Natural killer cell (primary cell): Measurements from ENCODE around the gene PHKB. TPM values are rescaled to one million over a fixed set of nuclear protein-coding genes. Genes with fewer than 3 reads are reported as not detected.

Experiments used
- ATAC-seq, 3 donors: fragments of 150-1000 bp in 2 of 3; fragments of 200-7000 bp in 1 of 3; cut with Tn5 transposase; 1 replicate in 1 of 3; 2 replicates in 2 of 3; pipeline ENCODE4 v1.10.0; 2021; ENCODE audit warnings: mild to moderate bottlenecking in 2 of 3, moderate library complexity in 2 of 3
- DNase-seq, 2 donors: peaks; one replicate each; pipeline versions ENCODE4 v3.0.0 to v3.0.0-alpha.2; 2013 to 2021; ENCODE audit warnings: mixed read lengths in 1 of 2
- H3K27ac ChIP-seq: one replicate; pipeline ENCODE4 v1.5.1; 2013; ENCODE audit warnings: mild to moderate bottlenecking, low read length
- H3K27me3 ChIP-seq: one replicate; pipeline ENCODE4 v1.6.1; 2013; ENCODE audit warnings: low read length; ENCODE audit not compliant: control insufficient read depth, insufficient read depth
- H3K36me3 ChIP-seq: one replicate; pipeline ENCODE4 v1.6.1; 2013; ENCODE audit warnings: low read length; ENCODE audit not compliant: control insufficient read depth, insufficient read depth
- H3K4me1 ChIP-seq: one replicate; pipeline ENCODE4 v1.6.1; 2013; ENCODE audit warnings: low read length; ENCODE audit not compliant: control insufficient read depth, insufficient read depth
- H3K4me3 ChIP-seq: one replicate; pipeline ENCODE4 v1.5.1; 2013; ENCODE audit warnings: low read length
- H3K9me3 ChIP-seq: one replicate; pipeline ENCODE4 v1.6.1; 2013; ENCODE audit warnings: low read length; ENCODE audit not compliant: control insufficient read depth, insufficient read depth
- H3K27ac Mint-ChIP-seq, 2 donors: one replicate each; pipeline ENCODE4 v1.8.0; 2022; ENCODE audit warnings: mild to moderate bottlenecking in 2 of 2, mixed read lengths in 2 of 2, moderate library complexity in 1 of 2
- H3K27me3 Mint-ChIP-seq, 2 donors: one replicate each; pipeline ENCODE4 v1.8.0; 2022; ENCODE audit warnings: low read depth in 2 of 2, mixed read lengths in 2 of 2
- H3K36me3 Mint-ChIP-seq: one replicate; pipeline ENCODE4 v1.8.0; 2022; ENCODE audit warnings: mixed read lengths
- H3K4me1 Mint-ChIP-seq, 2 donors: one replicate each; pipeline ENCODE4 v1.8.0; 2022; ENCODE audit warnings: mixed read lengths in 2 of 2
- H3K4me3 Mint-ChIP-seq: one replicate; pipeline ENCODE4 v1.8.0; 2022; ENCODE audit warnings: mild to moderate bottlenecking, moderate library complexity, mixed read lengths
- H3K9me3 Mint-ChIP-seq, 2 donors: one replicate each; pipeline ENCODE4 v1.8.0; 2022; ENCODE audit warnings: mixed read lengths in 2 of 2
- WGBS: methylation state at CpG from one replicate; pipeline ENCODE4 v1.1.7; 2013; ENCODE audit warnings: missing lambda C conversion rate; ENCODE audit not compliant: insufficient coverage; 5-methylcytosine and 5-hydroxymethylcytosine counted together
- intact Hi-C: fragments of 100-400 bp; cut with micrococcal nuclease; formaldehyde crosslinking; loops from one replicate; pipeline ENCODE4 v1.14.2; 2022
- total RNA-seq, 4 donors: library from RNA; stranded (reverse); fragments of 120-200 nt in 1 of 4; gene quantifications; one replicate each; pipeline versions ENCODE4 v1.2.3 to v1.2.4, GENCODE V29; 2013 to 2022
- TF ChIP-seq, protein P1 (sequence below): fragments of 200-600 bp; IDR thresholded peaks from one replicate; pipeline ENCODE4 v1.8.0; 2022; ENCODE audit warnings: antibody characterized with exemption

Gene PHKB
- total RNA-seq, 3 donors from 2014 or later (not counting 1 experiment from before 2014, with no cell fraction given) = 54.4 to 64.0 (median 58.5) TPM

DNA sequence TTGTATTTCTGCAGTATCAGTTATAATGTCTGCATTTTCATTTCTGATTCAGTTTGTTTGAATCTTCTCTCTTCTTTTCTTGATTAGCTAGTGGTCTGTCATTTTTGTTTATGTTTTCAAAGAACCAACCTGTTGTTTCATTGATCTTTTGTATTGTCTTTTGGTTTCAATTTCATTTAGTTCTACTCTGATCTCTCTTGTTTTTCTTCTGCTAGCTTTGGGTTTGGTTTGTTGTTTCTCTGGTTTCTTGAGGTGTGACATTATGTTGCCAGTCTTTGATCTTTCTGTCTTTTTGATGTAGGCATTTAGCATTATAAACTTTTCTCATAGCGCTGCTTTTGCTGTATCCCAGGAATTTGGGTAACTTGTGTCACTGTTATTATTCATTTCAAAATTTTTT lies 107.2 kb downstream of the PHKB start:
- no peak overlapping the region for H3K4me3 ChIP-seq

DNA sequence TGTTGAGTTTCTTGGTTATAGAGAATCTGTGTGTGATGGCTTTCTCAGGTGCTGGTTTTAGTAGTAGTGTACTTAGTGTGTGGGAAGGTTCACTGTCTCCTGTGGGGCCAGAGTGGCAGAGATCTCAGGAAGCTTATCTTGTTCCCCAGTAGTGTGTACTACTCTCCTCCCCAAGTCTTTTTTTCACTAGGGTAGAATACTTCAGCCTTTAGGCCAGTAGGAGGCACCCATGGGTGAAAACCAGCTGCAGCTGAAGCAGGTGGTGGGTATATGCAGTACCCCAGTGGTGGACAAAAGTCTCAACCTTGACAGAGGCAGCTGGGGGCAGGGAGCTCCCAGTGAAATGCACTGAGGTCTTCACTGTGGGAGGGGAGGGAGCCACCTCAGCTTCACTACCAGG lies 109.9 kb downstream of the PHKB start:
- no peaks in the 10 kb centered on the region for H3K27me3 Mint-ChIP-seq
- DNase-seq (no peak), ATAC-seq (no peak)
- no peaks in the 10 kb centered on the region for H3K27me3 ChIP-seq
- peaks cover 43 to 76% of the 10 kb centered on the region in 2 donors for H3K4me1 Mint-ChIP-seq
- no peak overlapping the region for H3K27ac Mint-ChIP-seq
- H3K4me1 ChIP-seq = peaks cover 17% of the 10 kb centered on the region
- H3K9me3 ChIP-seq = no peaks in the 10 kb centered on the region
- no peaks in the 10 kb centered on the region for H3K36me3 ChIP-seq
- no peaks in the 10 kb centered on the region for H3K9me3 Mint-ChIP-seq
- H3K4me3 ChIP-seq = no peak overlapping the region
- H3K4me3 Mint-ChIP-seq = no peak overlapping the region
- H3K36me3 Mint-ChIP-seq = no peaks in the 10 kb centered on the region
- intact Hi-C loops = no loop called here
- no peak overlapping the region for H3K27ac ChIP-seq
- TF ChIP-seq, protein P1, sequence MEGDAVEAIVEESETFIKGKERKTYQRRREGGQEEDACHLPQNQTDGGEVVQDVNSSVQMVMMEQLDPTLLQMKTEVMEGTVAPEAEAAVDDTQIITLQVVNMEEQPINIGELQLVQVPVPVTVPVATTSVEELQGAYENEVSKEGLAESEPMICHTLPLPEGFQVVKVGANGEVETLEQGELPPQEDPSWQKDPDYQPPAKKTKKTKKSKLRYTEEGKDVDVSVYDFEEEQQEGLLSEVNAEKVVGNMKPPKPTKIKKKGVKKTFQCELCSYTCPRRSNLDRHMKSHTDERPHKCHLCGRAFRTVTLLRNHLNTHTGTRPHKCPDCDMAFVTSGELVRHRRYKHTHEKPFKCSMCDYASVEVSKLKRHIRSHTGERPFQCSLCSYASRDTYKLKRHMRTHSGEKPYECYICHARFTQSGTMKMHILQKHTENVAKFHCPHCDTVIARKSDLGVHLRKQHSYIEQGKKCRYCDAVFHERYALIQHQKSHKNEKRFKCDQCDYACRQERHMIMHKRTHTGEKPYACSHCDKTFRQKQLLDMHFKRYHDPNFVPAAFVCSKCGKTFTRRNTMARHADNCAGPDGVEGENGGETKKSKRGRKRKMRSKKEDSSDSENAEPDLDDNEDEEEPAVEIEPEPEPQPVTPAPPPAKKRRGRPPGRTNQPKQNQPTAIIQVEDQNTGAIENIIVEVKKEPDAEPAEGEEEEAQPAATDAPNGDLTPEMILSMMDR = no peak

More for the DNA sequence above, 107.2 kb downstream of the PHKB start:
- TF ChIP-seq, protein P1 = no peak
- peaks cover 5% of the 10 kb centered on the region for H3K36me3 Mint-ChIP-seq
- no peaks in the 10 kb centered on the region for H3K9me3 ChIP-seq
- peak overlapping the region; percentile 55 for H3K4me3 Mint-ChIP-seq
- no peaks in the 10 kb centered on the region for H3K36me3 ChIP-seq
- peaks cover 4% of the 10 kb centered on the region for H3K4me1 ChIP-seq
- no peaks in the 10 kb centered on the region for H3K27me3 Mint-ChIP-seq
- WGBS = 29% methylated on average over 1 of the region's 1 CpG
- peak in 1 of 3 donors; percentile 47 for ATAC-seq
- peaks cover 2 to 3% of the 10 kb centered on the region in 2 donors for H3K9me3 Mint-ChIP-seq
- H3K27ac ChIP-seq = peak overlapping the region; percentile 47
- H3K27ac Mint-ChIP-seq = peak overlapping the region; percentile 64 to 70
- intact Hi-C loops = no loop called here
- H3K27me3 ChIP-seq = no peaks in the 10 kb centered on the region
- DNase-seq = peak in 1 of 2 donors; percentile 41
- peaks cover 46 to 79% of the 10 kb centered on the region in 2 donors for H3K4me1 Mint-ChIP-seq

DNA sequence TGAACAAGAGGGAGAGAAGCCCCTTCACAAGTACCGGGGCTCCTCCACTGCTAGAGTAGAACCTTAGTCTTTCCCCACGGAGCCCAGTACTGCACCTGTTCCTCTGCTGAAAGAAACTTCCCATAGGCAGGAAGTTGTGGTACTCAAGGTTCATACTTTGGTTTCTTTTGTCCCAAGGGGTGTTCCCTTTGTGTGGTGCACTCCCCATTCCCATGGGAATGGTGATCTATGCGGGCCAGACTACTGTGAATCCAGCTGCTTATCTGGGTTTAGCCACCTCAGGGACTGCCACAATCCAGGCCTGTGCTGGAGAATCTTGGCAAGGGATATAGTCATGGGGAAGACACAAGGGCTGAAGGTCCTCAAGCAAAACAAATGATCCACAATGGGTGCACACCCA lies 110.6 kb downstream of the PHKB start:
- no peak overlapping the region for H3K27ac Mint-ChIP-seq
- Histone ChIP-seq H3K9me3 (no peaks in the 10 kb centered on the region), H3K4me3 (no peak overlapping the region), H3K4me1 (peaks cover 17% of the 10 kb centered on the region), H3K27me3 (no peaks in the 10 kb centered on the region), H3K27ac (no peak overlapping the region), H3K36me3 (no peaks in the 10 kb centered on the region)
- peaks cover 49 to 75% of the 10 kb centered on the region in 2 donors for H3K4me1 Mint-ChIP-seq
- no peak overlapping the region for H3K4me3 Mint-ChIP-seq
- H3K9me3 Mint-ChIP-seq = no peaks in the 10 kb centered on the region
- H3K36me3 Mint-ChIP-seq = no peaks in the 10 kb centered on the region
- TF ChIP-seq, protein P1 = no peak
- DNase-seq = no peak
- no peaks in the 10 kb centered on the region for H3K27me3 Mint-ChIP-seq
- 87% methylated on average over 3 of the region's 3 CpGs for whole genome bisulfite sequencing
- intact Hi-C loops = no loop called here
- ATAC-seq = no peak
